Calu3 (cell line): ENCODE measurements around the gene SFXN4. TPM values are rescaled to one million over a fixed set of nuclear protein-coding genes. Genes with fewer than 3 reads are reported as not detected.

Source experiments
- BruUV-seq: library from RNA; stranded (reverse); fragments of 400-500 nt; replicated peaks from 2 replicates; lab custom pipeline; 2021; lab: Mats Ljungman, UMichigan
- CTCF ChIA-PET: fragments of 300-600 bp; sonication (Branson Sonifier 250); formaldehyde crosslinking; loops from one replicate; lab custom pipeline; 2022; ENCODE audit warnings: antibody characterized with exemption; lab: Charles Lee
- DNase-seq: peaks from one replicate; pipeline ENCODE4 v3.0.0; 2022
- H3K27ac Mint-ChIP-seq: one replicate; pipeline ENCODE4 v1.8.0; 2022; ENCODE audit warnings: mixed read lengths; ENCODE audit not compliant: unreplicated experiment
- H3K27me3 Mint-ChIP-seq: one replicate; pipeline ENCODE4 v1.8.0; 2022; ENCODE audit warnings: mixed read lengths; ENCODE audit not compliant: unreplicated experiment
- H3K36me3 Mint-ChIP-seq: one replicate; pipeline ENCODE4 v1.8.0; 2022; ENCODE audit warnings: mild to moderate bottlenecking, moderate library complexity, mixed read lengths; ENCODE audit not compliant: insufficient read depth, unreplicated experiment
- H3K4me1 Mint-ChIP-seq: one replicate; pipeline ENCODE4 v1.8.0; 2022; ENCODE audit warnings: mild to moderate bottlenecking, low read depth, mixed read lengths; ENCODE audit not compliant: unreplicated experiment
- H3K4me3 Mint-ChIP-seq: one replicate; pipeline ENCODE4 v1.8.0; 2022; ENCODE audit warnings: mild to moderate bottlenecking, low read depth, moderate library complexity, mixed read lengths; ENCODE audit not compliant: unreplicated experiment
- H3K9me3 Mint-ChIP-seq: one replicate; pipeline ENCODE4 v1.8.0; 2022; ENCODE audit warnings: low read depth, mixed read lengths; ENCODE audit not compliant: unreplicated experiment
- CTCF ChIP-seq: fragments of 200-600 bp; IDR thresholded peaks from one replicate; pipeline ENCODE4 v1.8.0; 2022; ENCODE audit warnings: antibody characterized with exemption; ENCODE audit not compliant: unreplicated experiment
- intact Hi-C: fragments of 100-400 bp; cut with micrococcal nuclease; formaldehyde crosslinking; loops from one replicate; pipeline ENCODE4 v1.10.0; 2022; ENCODE audit not compliant: unreplicated experiment
- total RNA-seq: library from RNA; stranded (reverse); gene quantifications from 2 replicates; pipeline ENCODE4 v1.2.3, GENCODE V29; 2022

Gene SFXN4
- total RNA-seq, 1 experiment from 2014 or later: 19.9 TPM

- CTCF ChIA-PET: no interaction called here
- BruUV-seq: no TSS peak
- H3K4me3 Mint-ChIP-seq: no peak overlapping the region
- DNase-seq: no peak
- intact Hi-C loops: no loop called here
- no peaks in the 10 kb centered on the region for H3K4me1 Mint-ChIP-seq
- no peak for TF ChIP-seq CTCF
- H3K36me3 Mint-ChIP-seq: peaks cover 14% of the 10 kb centered on the region
- no peak overlapping the region for H3K27ac Mint-ChIP-seq
- no peaks in the 10 kb centered on the region for H3K9me3 Mint-ChIP-seq
- H3K27me3 Mint-ChIP-seq: no peaks in the 10 kb centered on the region
Observed at GRCh38 chr10:119135513-119135881, 30.0 kb downstream of the SFXN4 start.

GRCh38 chr10:119133949-119134348, 31.6 kb downstream of the SFXN4 start:
- no peak overlapping the region for H3K4me3 Mint-ChIP-seq
- intact Hi-C loops: no loop called here
- H3K27me3 Mint-ChIP-seq: no peaks in the 10 kb centered on the region
- no peaks in the 10 kb centered on the region for H3K9me3 Mint-ChIP-seq
- no peaks in the 10 kb centered on the region for H3K4me1 Mint-ChIP-seq
- peaks cover 22% of the 10 kb centered on the region for H3K36me3 Mint-ChIP-seq
- BruUV-seq: no TSS peak
- DNase-seq: no peak
- no peak for TF ChIP-seq CTCF
- H3K27ac Mint-ChIP-seq: no peak overlapping the region
- CTCF ChIA-PET: no interaction called here

GRCh38 chr10:119132521-119133345, 32.8 kb downstream of the SFXN4 start:
- H3K9me3 Mint-ChIP-seq: no peaks in the 10 kb centered on the region
- DNase-seq: no peak
- no TSS peak for BruUV-seq
- no peak for TF ChIP-seq CTCF
- CTCF ChIA-PET: no interaction called here
- no peaks in the 10 kb centered on the region for H3K27me3 Mint-ChIP-seq
- H3K27ac Mint-ChIP-seq: no peak overlapping the region
- intact Hi-C loops: no loop called here
- no peaks in the 10 kb centered on the region for H3K4me1 Mint-ChIP-seq
- no peak overlapping the region for H3K4me3 Mint-ChIP-seq
- H3K36me3 Mint-ChIP-seq: peaks cover 22% of the 10 kb centered on the region

- DNase-seq: no peak
Observed at GRCh38 chr10:119131512-119132240, 33.8 kb downstream of the SFXN4 start.

More at GRCh38 chr10:119131512-119132240, 33.8 kb downstream of the SFXN4 start:
- Mint-ChIP-seq H3K4me3 (peak overlapping the region; percentile 36), H3K4me1 (no peaks in the 10 kb centered on the region), H3K36me3 (peaks cover 22% of the 10 kb centered on the region), H3K27me3 (no peaks in the 10 kb centered on the region), H3K27ac (no peak overlapping the region), H3K9me3 (no peaks in the 10 kb centered on the region)
- no TSS peak for BruUV-seq
- TF ChIP-seq CTCF: no peak
- intact Hi-C loops: no loop called here
- CTCF ChIA-PET: no interaction called here
